Stimulated activated naive CD8-positive, alpha-beta T cell treated with anti-CD3 and anti-CD28 coated beads, Interleukin-15, Interleukin-2, amounts not matched to agents 100 U/mL and 50 U/mL, for 24 hours (primary cell): ENCODE measurements around the gene LRRC4C.

Source experiments
- ATAC-seq: fragments of 150-1000 bp; cut with Tn5 transposase; one replicate; pipeline ENCODE4 v1.10.0; 2021
- DNase-seq: peaks from one replicate; pipeline ENCODE4 v3.0.0; 2021

Gene LRRC4C

DNA sequence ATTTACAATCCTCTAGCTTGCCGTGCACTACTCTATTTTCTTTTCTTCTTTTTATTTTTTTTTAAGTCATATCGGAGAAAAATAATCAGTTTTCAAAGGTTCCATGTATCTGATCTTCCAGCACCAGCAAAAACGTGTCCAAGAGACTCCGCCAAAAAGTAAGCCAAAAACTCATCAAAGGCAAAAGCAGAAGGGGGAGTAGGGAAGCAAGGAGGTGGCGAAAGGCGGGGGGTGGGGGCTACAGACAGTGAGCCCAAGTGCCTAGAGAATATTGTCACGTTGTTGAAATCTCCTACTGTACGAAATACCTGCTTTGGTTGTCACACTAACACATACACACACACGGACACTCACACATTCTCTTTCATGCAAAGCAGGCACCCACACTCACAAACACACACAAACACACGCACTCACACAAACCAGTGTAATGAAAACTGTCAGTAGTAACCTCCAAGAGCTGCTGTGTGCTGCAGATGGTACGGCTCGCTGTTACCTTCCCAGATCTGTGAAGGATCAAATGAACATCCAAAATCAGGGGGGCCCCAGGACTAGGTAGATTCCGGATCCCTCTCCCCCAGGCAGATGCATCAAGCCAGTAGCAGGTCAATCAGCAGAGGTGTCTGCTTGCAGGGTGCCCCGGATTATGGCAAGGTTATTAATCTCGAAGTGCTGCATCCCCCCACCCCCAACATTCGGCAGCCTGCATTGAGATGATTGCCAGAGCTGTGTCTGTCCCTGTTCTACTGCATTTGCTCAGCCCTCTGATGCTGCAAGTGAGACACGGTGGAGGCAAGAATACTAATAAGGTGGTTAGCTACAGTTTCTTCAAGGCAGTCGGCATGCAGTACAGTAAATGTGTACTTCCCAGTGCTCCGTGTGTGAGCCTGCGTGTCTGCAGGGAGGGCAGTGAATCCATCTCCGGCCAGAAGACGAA is at the start of gene LRRC4C:
TSS of gene LRRC4C (minus strand) at position 188 of the 937 bp plus-strand sequence.
- no peak for ATAC-seq
- DNase-seq = no peak

DNA sequence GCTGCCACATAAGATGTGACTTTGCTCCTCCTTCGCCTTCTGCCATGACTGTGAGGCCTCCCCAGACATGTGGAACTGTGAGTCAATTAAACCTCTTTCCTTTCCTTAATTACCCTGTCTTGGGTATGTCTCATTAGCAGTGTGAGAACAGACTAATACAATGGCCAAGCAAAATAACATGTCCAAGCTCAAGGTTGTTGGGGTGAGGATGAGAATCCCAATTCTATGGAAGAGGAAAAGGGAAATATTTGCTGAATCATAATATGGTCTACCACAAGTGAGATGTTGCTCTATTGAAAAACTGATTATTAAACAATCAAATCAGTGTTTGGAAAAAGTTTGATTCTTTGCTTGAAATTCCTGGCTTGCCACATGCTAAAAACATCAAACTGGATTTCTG is 48.7 kb upstream of the LRRC4C start:
- ATAC-seq (no peak), DNase-seq (no peak)

DNA sequence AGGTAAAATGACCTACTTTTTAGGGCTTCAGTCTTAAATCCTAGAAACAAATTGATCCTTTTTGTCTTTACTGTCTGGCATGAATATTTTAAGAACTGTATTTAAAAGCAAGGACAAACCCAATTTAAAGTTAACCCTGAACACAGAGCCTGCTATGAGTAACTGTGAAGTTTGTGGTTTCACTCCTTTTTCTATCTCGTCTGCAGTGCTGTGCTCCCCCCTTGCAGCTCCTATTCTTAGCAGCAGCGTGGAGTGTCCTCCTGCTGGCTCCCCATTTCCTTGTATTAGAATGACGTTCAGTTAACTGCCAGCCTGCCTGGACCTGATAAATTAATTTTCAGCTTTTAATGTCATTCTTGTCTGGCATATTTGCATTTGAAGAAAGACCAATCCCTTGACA is 40.0 kb upstream of the LRRC4C start:
- no peak for DNase-seq

GRCh38 chr11:41498726-41499125 is 39.3 kb upstream of the LRRC4C start:
- no peak for DNase-seq
- ATAC-seq = no peak

More for the DNA sequence above, 40.0 kb upstream of the LRRC4C start:
- no peak for ATAC-seq

- no peak for ATAC-seq
- no peak for DNase-seq
Measured at GRCh38 chr11:41497974-41498373, 38.5 kb upstream of the LRRC4C start.

- ATAC-seq (no peak), DNase-seq (no peak)
Measured at GRCh38 chr11:41494716-41495115, 35.3 kb upstream of the LRRC4C start.

- DNase-seq (no peak), ATAC-seq (no peak)
Measured at GRCh38 chr11:41486424-41486823, 27.0 kb upstream of the LRRC4C start.

- no peak for DNase-seq
Measured at GRCh38 chr11:41483956-41484355, 24.5 kb upstream of the LRRC4C start.

DNA sequence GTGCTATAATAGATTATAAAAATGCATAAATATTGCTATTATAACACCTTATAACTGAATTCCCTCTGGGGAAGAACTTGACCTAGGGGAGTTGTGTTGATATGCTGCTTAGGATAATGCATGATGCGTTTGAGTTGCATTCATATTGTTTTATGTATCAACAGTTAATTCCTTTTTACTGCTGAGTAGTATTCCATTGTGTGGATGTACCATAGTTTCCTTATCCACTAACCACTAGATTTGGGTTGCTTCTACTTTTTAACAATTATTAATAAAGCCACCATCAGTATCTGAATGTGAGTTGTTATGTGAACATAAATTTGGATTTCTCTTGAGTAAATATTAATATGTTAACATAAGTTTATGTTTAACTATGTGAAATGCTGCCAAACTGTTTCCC is 19.7 kb upstream of the LRRC4C start:
- no peak for ATAC-seq
- DNase-seq = no peak

More at GRCh38 chr11:41483956-41484355, 24.5 kb upstream of the LRRC4C start:
- no peak for ATAC-seq

DNA sequence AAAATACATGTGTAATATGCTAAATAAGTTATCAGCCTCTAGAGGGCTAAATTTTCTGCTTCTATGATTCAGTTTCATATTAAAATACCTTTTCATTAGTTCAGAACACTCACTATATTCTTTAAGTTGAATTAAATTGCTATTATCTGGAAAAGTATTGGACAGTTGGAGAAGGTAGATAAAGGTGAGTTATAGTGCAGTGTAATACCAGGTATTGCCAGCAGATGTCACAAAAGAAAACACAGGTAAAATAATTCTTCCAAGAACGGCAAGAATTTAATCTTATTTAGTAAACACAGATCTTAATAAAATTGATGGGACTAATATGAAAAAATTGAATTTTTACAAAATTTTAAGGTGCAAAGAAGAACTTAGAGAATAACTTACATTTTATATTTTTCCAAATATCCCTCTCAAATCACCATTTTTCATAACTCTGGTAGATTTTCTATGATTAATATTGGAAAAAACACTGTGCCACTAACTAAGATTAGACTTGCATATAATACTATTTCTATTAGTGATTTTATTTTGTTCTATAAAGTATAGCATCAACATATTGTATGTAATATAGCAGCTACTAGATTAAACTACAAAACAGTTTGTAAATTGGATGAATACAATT is 1.7 kb upstream of the LRRC4C start:
- ATAC-seq (no peak), DNase-seq (no peak)

DNA sequence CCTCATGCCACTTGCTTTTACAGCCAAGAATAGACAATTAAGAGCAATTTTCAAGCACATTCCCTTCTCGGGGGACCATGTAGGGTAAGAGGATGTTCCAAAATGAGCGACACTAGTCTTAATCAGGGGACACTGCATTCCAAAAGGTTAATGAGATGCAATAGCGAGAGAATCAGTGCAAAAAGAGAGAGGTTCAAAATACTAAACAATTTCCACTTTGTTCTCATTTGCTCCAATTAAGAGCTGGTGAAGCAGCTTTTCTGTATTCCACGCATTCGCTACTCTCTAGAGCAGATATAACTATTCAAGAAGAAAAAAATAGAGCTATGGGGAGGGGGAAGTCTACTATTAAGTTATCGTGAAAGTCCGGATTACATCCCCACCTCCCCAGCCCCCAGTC is 811 bp downstream of the LRRC4C start:
- no peak for DNase-seq
- ATAC-seq = no peak

DNA sequence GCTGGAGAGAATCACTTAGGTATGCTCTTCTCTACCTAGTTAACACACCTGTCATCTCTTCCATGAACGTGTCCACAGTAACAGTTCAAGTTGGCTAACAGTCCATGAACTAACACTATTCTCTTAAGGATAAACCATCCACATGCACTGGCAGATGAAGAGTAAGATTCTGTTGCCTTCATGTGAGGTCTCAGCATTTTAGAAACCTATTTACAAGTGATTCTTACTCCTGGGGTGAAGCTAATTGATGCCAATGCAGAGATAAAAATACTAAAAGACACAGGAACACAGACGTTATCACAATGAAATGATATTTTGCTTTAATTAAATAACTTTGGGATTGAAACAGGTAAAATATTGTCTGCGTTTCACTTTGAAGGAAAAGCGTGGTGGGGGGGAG is 1.3 kb downstream of the LRRC4C start:
- DNase-seq = no peak
- no peak for ATAC-seq

- no peak for DNase-seq
- ATAC-seq = no peak
Measured at GRCh38 chr11:41457216-41458014, 2.0 kb downstream of the LRRC4C start.

- ATAC-seq = no peak
- no peak for DNase-seq
Measured at GRCh38 chr11:41456269-41456668, 3.2 kb downstream of the LRRC4C start.

GRCh38 chr11:41451011-41451410 is 8.4 kb downstream of the LRRC4C start:
- no peak for ATAC-seq

GRCh38 chr11:41449483-41450050 is 9.9 kb downstream of the LRRC4C start:
- no peak for ATAC-seq

More at GRCh38 chr11:41451011-41451410, 8.4 kb downstream of the LRRC4C start:
- no peak for DNase-seq

DNA sequence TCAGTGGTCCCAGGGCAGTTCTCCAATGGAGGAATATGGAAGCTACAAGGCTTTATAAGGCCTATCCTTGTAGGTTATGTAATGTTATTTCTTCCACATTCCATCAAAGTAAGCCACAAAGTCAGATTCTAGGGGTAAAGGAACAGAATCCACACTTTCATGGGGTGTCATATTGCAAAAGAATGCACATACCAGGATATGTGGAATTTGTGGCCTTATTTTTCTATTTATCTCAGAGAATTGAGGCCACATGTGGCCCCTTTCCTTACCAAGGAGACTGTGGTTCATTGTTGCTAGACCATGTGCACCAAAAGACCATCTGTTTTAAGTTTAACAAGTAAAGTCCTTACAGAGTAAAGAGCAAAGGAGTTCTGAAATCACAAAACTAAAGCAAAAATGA is 12.9 kb downstream of the LRRC4C start:
- no peak for ATAC-seq

More at GRCh38 chr11:41449483-41450050, 9.9 kb downstream of the LRRC4C start:
- DNase-seq = no peak

GRCh38 chr11:41446107-41446506 is 13.3 kb downstream of the LRRC4C start:
- no peak for ATAC-seq
- DNase-seq = no peak

More for the DNA sequence above, 12.9 kb downstream of the LRRC4C start:
- DNase-seq = no peak

DNA sequence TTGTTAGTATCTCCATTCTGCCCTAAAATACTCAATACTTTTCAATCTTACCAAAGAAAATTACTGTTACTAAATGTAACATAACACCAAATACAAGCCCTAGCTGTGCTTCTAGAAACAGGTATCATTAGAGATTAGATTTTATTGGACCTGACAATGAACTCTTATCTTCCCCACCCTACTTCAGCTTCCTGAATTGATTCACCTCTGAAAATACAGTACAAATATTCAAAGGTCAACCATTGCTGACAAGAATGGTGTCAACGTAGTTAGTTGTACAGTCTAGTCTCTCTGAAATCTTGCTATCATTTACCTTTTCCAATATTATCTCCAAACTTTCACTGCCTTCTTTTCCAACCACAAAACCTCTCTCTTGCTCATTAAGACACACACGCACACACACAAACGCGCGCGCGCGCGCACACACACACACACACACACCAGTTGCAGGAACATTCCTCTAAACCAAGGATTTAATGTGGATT is 22.4 kb downstream of the LRRC4C start:
- no peak for ATAC-seq

DNA sequence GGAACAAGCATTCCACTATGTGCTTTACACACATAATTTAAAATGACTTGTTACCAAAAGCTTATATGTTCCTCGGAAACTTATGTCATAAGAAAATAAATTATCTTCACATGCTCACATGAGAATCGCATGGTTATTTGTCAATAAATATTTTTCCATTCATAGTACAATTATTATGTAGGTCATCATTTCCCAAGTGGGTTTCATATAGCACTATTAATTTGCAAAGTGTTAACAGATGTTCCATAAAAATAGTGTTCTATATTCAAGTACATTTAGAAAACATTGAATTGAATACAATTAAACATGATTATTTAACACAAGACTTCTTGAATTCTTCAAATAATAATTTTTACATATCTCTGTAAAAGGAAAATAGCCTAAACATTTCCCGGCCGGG is 23.9 kb downstream of the LRRC4C start:
- ATAC-seq (no peak), DNase-seq (no peak)

More for the DNA sequence above, 22.4 kb downstream of the LRRC4C start:
- no peak for DNase-seq

DNA sequence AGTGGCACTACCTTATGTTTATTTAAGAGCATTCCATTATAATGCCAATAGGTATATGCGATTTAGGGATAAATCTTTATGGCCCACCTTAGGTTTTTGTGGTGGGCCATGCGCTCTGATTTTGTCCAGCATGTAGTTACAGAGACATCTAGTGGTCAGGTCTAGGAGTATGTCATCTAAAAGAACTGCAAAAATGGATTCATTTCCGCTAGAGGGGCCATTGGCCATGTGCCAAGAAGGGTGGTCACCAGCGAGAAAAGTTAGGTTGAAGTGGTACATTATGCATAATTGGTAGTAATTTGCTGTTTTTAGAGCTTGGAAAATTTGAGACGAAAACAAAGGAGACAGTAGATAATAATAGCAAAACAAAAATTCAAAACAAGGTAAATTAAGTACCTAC is 27.7 kb downstream of the LRRC4C start:
- no peak for ATAC-seq
- no peak for DNase-seq

DNA sequence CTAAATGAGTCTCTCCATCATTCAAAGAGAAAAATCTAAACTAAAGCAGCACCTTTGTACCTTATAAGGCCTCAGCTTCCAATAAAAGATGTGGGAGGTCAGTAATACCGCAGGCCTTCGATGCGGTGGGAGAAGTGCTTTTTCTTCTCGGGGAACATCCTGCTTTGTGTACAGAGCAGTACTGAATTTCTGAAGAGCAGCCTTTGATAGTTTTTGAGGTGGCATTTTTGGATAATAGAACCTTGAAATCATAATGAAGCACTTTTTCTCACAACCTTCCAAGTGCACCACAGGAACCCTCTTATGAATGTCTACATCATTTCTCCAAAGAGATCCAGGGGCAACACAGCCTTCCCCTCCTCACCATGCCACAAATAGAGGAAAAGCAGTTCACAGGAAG is 39.6 kb downstream of the LRRC4C start:
- no peak for DNase-seq

More for the DNA sequence above, 39.6 kb downstream of the LRRC4C start:
- no peak for ATAC-seq
